Measurements from ENCODE around the gene ZNF341.
A peak's percentile ranks its signal among the peaks of the same experiment; 100 is the strongest.

Gene ZNF341

GRCh38 chr20:33765592-33765991, 33.8 kb downstream of the ZNF341 start:
- TF ChIP-seq, protein P1, sequence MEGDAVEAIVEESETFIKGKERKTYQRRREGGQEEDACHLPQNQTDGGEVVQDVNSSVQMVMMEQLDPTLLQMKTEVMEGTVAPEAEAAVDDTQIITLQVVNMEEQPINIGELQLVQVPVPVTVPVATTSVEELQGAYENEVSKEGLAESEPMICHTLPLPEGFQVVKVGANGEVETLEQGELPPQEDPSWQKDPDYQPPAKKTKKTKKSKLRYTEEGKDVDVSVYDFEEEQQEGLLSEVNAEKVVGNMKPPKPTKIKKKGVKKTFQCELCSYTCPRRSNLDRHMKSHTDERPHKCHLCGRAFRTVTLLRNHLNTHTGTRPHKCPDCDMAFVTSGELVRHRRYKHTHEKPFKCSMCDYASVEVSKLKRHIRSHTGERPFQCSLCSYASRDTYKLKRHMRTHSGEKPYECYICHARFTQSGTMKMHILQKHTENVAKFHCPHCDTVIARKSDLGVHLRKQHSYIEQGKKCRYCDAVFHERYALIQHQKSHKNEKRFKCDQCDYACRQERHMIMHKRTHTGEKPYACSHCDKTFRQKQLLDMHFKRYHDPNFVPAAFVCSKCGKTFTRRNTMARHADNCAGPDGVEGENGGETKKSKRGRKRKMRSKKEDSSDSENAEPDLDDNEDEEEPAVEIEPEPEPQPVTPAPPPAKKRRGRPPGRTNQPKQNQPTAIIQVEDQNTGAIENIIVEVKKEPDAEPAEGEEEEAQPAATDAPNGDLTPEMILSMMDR (IDR thresholded peaks at IDR 0.05; ENCODE audit: control extremely low read depth, extremely low read depth, low read depth, missing control alignments): no peak
- POLR2A ChIA-PET: no interaction called here
- no peak for DNase-seq (ENCODE audit: extremely low spot score)
- CTCF ChIA-PET: no interaction called here

GRCh38 chr20:33766686-33767085, 34.9 kb downstream of the ZNF341 start:
- no peak for DNase-seq (ENCODE audit: extremely low spot score)
- TF ChIP-seq, protein P1 (IDR thresholded peaks at IDR 0.05; ENCODE audit: control extremely low read depth, extremely low read depth, low read depth, missing control alignments): no peak
- CTCF ChIA-PET: interaction anchor here (1.4 kb wide), 1 partner anchor 46 kb away, joined by 3 read pairs; the partner anchor contains the start of gene PXMP4
- POLR2A ChIA-PET: no interaction called here

GRCh38 chr20:33767777-33768138, 36.0 kb downstream of the ZNF341 start:
- TF ChIP-seq, protein P1 (IDR thresholded peaks at IDR 0.05; ENCODE audit: control extremely low read depth, extremely low read depth, low read depth, missing control alignments): no peak
- POLR2A ChIA-PET: no interaction called here
- no peak for DNase-seq (ENCODE audit: extremely low spot score)
- CTCF ChIA-PET: interaction anchor here (0.7 to 1.4 kb wide), 3 partner anchors 15 to 77 kb away, joined by 3 read pairs; partner anchors contain the start of gene PXMP4

DNA sequence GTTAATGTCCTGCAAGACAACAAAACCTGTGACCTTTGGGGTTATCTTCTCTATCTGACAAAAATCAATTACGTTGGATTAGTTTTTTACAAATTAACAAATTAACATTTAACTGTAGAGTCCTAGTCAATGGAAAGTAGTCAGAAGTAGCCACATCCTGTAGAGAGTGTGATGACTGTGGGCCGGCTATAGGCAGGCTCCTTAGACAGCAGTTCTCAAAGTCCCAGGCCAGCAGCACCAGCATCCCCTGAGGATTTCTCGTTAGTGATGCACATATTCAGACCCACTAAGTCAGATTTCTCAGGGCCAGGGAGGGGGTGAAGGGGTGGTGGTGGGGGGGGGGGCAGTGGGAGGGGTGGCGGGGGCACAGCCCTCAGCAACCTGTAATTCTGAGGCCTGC, 37.2 kb downstream of the ZNF341 start:
- no peak for DNase-seq (ENCODE audit: extremely low spot score)
- ChIA-PET POLR2A (no interaction called here), CTCF (no interaction called here)
- TF ChIP-seq, protein P1 (IDR thresholded peaks at IDR 0.05; ENCODE audit: control extremely low read depth, extremely low read depth, low read depth, missing control alignments): no peak

DNA sequence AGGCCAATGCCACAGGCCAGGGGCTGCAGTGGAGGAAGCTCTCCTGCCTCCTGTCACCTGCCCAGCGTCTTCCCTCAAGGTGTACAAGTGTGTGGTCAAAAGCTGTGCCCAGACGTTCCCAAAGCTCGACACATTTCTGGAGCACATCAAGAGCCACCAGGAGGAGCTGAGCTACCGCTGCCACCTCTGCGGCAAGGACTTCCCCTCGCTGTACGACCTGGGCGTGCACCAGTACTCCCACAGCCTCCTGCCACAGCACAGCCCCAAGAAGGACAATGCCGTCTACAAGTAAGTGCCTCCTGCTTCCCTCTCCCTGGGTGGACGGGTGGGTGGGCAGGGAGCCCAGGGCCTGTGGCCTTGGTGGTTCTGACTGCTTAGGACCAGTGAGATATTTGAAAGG, 38.2 kb downstream of the ZNF341 start:
- POLR2A ChIA-PET: no interaction called here
- CTCF ChIA-PET: no interaction called here
- TF ChIP-seq, protein P1 (IDR thresholded peaks at IDR 0.05; ENCODE audit: control extremely low read depth, extremely low read depth, low read depth, missing control alignments): no peak
- peak; percentile 55 for DNase-seq (ENCODE audit: extremely low spot score)

- DNase-seq (ENCODE audit: extremely low spot score): no peak
- ChIA-PET CTCF (no interaction called here), POLR2A (no interaction called here)
- TF ChIP-seq, protein P1 (IDR thresholded peaks at IDR 0.05; ENCODE audit: control extremely low read depth, extremely low read depth, low read depth, missing control alignments): no peak
Observed at GRCh38 chr20:33771938-33772337, 40.1 kb downstream of the ZNF341 start.

DNA sequence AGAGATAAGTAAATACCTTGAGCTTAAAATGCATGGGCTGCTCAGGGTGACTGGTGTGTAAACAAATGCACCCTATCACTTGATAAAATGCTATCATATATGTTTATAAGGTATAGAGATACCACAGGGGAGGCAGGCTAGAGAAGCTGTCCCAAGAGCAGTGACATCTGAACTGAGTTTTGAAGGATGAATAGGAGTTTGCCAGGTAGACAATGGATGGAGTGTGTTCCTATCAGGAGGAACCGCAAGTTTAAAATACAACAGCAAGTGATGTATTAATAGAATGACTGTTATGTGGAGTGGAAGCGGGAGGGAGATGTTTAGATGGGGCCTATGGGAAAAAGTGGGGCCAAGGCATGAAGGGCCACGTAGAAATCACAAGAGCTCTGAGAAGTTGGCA, 40.6 kb downstream of the ZNF341 start:
- TF ChIP-seq, protein P1 (IDR thresholded peaks at IDR 0.05; ENCODE audit: control extremely low read depth, extremely low read depth, low read depth, missing control alignments): no peak
- no peak for DNase-seq (ENCODE audit: extremely low spot score)
- POLR2A ChIA-PET: no interaction called here
- CTCF ChIA-PET: interaction anchor here (1.2 to 1.8 kb wide), 2 partner anchors 9 to 20 kb away, joined by 5 to 6 read pairs; no protein-coding TSS in a partner anchor
